ENCODE measurements around the gene WWOX.

GRCh38 chr16:79064256-79064972 is 965.0 kb downstream of the WWOX start:
- no peak for TF ChIP-seq CTCF (IDR thresholded peaks at IDR 0.05; ENCODE audit: insufficient read depth, low read depth, low read length)
- no peak for TF ChIP-seq EZH2 (IDR thresholded peaks at IDR 0.05; ENCODE audit: insufficient read depth, low read length)
